Stimulated activated CD8-positive, alpha-beta memory T cell treated with anti-CD3 and anti-CD28 coated beads, Interleukin-7, amount 100 ng/mL, for 4 hours (primary cell): ENCODE data around the gene CBARP.
"Not testable (repeated sequence)": the region's sequence is repeated elsewhere in the genome, so short reads cannot be mapped to it uniquely, and the experiment has no call there.

Experiments
- DNase-seq, 2 donors: peaks; one replicate each; pipeline ENCODE4 v3.0.0-alpha.2; 2020; ENCODE audit warnings: low read depth in 2 of 2

CBARP gene

DNA sequence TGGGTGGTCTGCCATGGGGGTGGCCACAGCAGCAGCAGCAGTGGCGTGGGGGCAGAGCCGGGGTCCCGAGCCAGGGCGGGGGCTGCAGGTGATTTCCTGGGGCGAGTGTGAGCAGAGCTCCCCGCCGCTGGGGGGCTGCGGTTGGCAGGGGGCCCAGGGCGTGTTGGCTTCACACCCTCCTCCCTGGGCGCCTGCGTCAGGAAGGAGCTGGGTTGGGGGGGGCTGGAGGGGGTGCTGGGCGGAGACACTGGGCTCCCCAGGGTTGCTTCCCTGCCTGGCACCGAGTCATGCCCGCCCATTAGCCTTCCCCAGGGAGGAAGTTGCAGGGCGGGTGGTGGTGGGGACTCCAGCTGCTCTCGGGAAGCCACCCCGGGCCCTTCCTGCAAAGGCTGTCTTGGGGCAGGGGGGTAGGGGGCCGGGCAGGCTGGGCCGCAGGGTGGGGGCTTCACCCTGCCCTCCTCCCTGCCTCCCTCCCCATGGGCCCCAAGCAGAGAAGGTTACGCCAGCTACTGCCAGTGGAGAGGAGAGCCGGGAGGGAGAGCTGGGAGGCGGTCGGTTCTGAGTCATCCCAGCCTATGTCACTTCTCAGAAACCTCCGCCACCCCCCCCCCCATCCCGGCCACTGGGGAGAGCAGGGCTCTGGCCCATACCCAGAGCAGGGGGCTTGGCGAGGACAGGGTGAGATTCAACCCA, 15.2 kb upstream of the CBARP start:
- DNase-seq = peak; percentile 54 to 75

- DNase-seq = peak; percentile 54 to 65
Measured at GRCh38 chr19:1252221-1252820, 14.5 kb upstream of the CBARP start.

- DNase-seq = peak in 1 of 2 donors; percentile 64
Measured at GRCh38 chr19:1251330-1252220, 13.8 kb upstream of the CBARP start.

DNA sequence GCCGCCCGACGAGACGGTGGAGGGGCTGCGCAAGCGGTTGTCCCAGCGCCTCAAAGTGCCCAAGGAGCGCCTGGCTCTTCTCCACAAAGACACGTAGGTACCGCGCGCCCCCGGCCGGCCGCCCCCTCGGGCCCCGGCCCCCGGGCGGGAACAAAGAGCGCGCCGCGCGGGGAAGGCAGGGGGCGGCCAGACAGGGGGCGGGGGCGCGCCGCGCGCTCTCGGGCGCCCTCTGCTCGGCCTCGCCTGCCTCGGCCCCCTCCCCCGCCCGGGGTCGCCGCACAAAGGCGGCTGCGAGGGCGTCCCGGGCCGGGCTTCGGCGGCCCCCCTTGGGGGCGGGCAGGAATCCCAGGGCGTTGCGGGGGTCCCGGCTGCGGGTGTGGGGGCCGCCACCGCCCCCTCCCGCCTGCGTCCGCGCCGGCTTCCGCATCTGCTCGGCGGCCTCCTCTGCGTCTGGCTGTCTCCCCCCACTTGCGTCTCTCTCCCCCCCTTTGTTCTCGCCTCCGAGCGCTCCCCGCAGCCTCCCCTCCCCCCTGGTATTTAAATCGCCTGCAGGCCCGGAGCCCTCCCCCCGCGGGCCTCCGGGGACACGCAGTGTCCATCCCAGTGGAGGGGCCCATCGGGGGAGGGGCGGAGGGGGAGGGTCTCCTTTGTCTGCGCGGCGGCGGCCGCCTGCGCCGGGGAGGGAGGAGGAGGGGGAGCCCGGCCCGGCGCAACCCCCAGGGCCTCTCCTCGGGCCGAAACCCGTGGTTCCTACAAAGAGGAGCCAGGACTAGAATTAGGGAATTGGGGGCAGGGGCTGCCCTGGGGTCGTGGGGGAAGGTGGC, 12.8 kb upstream of the CBARP start:
- DNase-seq = peak in 1 of 2 donors; percentile 70

- no peak for DNase-seq
Measured at GRCh38 chr19:1249990-1250436, 12.2 kb upstream of the CBARP start.

DNA sequence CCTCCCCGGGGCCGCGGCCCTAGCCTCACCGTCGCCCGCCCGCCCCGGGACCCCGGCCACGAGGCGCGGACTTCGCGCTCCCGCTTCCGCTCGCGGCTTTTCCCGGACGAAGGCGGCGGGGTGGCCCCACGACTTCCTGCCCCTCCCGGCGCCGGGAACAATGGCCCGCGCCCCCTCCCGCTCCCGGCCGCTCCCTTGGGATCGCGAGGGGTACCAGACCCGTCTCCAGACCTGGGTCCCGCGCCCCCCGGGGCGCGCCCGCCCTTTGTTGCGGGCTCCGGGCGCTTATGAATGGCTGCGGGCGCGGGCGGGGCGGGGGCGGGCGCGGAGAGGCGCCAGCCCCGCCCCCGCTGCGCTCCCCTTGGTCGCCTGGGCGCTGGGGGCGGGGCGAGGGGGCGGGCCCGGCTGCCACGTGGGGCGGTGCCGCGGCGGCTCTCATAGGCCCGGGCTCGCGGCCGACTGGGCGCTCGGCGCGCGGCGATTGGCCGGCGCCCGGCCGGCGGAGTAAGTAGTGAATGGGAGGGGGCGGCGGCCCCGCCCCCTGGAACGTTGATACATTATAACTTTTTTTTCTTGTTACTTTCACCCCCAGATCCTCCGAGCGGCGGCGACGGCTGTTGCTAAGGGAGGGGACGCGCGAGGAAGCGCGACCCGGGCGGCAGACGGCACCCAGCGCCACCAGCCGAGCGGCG, 11.6 kb upstream of the CBARP start:
- peak; percentile 82 to 96 for DNase-seq

DNA sequence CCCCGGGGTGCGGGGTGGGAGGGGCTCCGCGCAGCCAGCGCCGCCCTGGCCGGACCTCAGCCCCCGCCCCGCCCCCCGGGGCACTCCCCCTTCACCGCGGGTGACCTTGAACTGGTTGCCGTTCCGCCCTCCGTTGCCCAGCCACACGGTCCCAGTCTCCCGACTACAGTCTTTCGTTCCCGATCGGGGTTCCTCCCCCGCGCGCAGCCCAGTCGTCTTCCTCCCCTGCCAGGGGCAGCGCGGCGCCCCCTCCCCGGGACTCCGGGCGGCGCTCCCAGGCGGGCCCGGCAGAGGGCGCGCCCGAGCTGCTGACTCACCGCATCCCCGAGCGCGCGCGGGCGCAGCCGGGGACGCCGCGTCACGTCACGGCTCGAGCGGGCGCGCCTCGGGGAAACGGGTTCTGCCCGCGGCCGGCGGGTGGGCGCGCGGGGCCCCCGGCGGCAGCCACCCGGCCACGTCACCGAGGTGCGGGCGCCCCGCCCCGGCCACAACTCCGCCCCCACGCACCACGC, 11.0 kb upstream of the CBARP start:
- DNase-seq = peak; percentile 65 to 84

- DNase-seq = peak in 1 of 2 donors; percentile 69
Measured at GRCh38 chr19:1248139-1248785, 10.5 kb upstream of the CBARP start, which contains the start of gene MIDN. Gene MIDN (plus strand): TSS chr19:1248583. CDS start chr19:1250297, 1,714 bp downstream.

DNA sequence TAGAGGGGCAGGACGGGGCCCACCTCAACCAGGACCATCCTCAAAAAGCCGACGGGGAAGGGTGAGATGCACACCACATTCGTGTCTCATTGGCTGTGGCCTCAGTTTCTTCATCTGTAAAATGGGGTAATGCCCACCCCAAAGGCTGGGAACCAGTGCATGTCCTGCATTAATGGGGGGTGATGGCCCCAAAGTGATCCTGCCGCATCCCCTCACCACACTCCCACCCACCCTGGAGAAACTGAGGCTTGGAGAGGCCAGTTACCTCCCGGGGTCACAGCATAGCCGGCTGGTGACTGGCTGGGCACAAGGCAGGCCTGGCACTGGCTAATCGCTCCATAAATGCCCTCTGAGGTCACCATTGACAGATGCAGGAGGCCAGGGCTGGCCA, 9.9 kb upstream of the CBARP start:
- DNase-seq = no peak

- DNase-seq = not testable (repeated sequence)
Measured at GRCh38 chr19:1246265-1247087, 8.7 kb upstream of the CBARP start.

- no peak for DNase-seq
Measured at GRCh38 chr19:1245494-1246264, 7.9 kb upstream of the CBARP start.

DNA sequence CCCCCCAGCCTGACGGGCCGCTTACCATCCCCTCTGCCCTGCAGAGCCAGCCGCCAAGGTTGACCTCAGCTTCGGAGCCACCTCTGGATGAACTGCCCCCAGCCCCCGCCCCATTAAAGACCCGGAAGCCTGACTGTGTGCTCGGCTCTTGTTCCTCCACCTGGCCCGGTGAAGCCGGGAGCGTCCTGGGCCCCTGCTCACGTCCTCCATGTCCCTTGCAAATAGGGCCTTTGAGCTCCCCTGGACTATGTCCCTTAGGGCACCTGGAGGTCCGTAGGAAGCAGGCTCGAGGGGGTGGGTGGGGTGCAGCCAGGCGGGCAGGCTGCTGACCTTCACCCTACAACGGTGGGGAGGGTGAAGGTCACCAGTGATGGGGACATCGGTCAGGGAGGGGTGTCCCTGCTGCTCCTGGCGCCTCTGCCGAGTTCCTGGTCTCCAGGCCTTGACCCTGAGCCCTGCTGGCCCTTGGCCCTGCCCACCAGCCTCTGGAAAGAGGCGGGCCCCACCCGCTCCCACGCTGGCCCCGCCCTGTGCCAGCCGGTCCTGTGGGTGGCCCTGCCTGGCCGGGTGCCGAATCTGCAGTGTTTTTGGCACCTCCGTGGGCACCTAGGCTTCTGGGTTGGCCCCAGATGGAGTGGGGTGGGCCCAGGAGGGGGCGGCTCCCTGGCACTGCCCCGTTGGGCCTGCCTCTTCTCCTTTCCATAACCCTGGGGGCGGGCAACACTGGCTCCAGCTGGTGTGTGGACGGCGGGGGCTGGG, 7.1 kb upstream of the CBARP start:
- no peak for DNase-seq

DNA sequence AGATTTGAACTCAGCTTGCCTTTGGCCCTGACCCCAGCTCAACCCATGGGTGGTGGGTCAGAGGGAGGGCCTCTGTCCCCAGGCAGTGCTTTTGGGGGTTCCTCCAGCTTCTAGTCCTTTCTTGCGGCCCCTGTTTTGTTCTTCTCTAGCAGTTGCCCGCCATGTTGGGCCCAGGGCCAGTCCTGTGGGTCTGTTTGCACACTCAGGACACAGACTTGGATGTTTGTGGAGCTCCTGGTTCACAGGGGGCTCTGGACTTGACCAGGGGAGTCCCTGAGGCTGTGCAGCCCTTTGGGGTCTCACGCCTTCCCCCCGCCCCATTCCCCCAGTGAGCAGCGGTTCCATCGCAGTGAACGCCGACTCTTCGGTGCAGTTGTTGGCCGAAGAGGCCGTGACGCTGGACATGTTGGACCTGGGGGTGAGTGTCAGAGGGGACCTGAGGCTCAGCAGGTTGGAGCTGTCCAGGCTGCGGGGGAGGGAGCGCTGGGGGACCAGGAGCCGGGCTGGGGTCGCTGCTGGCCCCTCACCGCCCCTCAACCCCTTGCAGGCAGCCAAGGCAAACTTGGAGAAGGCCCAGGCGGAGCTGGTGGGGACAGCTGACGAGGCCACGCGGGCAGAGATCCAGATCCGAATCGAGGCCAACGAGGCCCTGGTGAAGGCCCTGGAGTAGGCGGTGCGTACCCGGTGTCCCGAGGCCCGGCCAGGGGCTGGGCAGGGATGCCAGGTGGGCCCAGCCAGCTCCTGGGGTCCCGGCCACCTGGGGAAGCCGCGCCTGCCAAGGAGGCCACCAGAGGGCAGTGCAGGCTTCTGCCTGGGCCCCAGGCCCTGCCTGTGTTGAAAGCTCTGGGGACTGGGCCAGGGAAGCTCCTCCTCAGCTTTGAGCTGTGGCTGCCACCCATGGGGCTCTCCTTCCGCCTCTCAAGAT, 6.2 kb upstream of the CBARP start:
- DNase-seq = peak; percentile 70 to 82

DNA sequence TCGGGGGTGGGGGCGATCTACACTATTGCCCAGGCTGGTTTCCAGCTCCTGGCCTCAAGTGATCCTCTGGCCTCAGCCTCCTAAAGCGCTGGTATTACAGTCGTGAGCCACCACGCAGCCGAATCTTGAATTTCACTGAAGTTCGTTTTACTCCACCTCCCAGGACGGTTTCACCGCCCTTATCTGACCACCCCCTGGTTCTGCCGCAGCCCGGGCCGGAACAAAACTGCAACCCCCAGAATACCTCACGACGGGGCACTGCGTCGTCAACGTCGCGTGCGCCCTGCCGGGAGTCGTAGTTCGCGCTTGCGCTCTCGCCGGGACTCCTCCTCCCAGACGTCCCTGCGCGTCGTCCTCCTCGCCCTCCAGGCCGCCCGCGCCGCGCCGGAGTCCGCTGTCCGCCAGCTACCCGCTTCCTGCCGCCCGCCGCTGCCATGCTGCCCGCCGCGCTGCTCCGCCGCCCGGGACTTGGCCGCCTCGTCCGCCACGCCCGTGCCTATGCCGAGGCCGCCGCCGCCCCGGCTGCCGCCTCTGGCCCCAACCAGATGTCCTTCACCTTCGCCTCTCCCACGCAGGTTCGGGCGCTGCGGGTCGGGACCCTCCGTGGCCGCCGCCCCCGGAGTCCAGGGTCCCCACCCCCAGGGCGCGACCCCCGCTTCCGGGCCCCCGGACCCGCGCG, 3.8 kb upstream of the CBARP start, which contains the start of gene ATP5F1D:
Gene ATP5F1D (plus strand): TSS at position 335 of the 679 bp plus-strand sequence. CDS start 100 bp downstream, at position 435.
- DNase-seq = peak; percentile 81 to 97

DNA sequence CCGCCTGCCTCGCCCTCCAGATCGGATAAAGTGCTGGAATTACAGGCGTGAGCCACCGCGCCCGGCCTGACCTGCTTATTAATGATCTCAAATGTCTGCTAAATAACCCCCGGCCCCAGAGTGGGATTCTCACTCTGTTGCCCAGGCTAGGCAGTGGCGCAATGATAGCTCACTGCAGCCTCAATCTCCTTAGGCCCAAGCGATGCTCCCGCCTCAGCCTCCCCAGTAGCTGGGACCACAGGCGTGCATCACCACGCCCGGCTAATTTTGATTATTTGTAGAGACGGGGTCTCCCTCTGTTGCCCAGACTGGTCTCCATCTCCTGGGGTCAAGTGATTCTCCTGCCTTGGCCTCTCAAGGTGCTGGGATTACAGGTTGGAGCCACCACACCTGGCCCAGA, 3.1 kb upstream of the CBARP start:
- DNase-seq = no peak
